Osteoblast (primary cell): ENCODE data around the gene LYRM2. TPM values are rescaled to one million over a fixed set of nuclear protein-coding genes. Genes with fewer than 3 reads are reported as not detected.

ENCODE experiments used
- DNase-seq: peaks from one replicate; pipeline ENCODE4 v3.0.0; 2011; ENCODE audit warnings: low spot score, mixed read lengths; ENCODE audit not compliant: insufficient read length; ENCODE audit errors: missing footprints
- H2AFZ ChIP-seq: 2 replicates; pipeline ENCODE4 v1.6.0; 2011; ENCODE audit warnings: mild to moderate bottlenecking, low read length
- H3K27ac ChIP-seq: 2 replicates; pipeline ENCODE4 v1.5.1; 2011; ENCODE audit warnings: mild to moderate bottlenecking, low read depth, low read length, moderate library complexity
- H3K27me3 ChIP-seq: 2 replicates; pipeline ENCODE4 v1.6.0; 2012; ENCODE audit warnings: mild to moderate bottlenecking, control low read depth, inconsistent platforms, low read length, moderate library complexity; ENCODE audit not compliant: insufficient read depth
- H3K36me3 ChIP-seq: 2 replicates; pipeline ENCODE4 v1.5.1; 2011; ENCODE audit warnings: mild to moderate bottlenecking, low read length, control low read depth, moderate library complexity; ENCODE audit not compliant: insufficient read depth
- H3K4me1 ChIP-seq: 2 replicates; pipeline ENCODE4 v1.5.1; 2011; ENCODE audit warnings: mild to moderate bottlenecking, low read length, control low read depth, moderate library complexity; ENCODE audit not compliant: insufficient read depth
- H3K4me2 ChIP-seq: 2 replicates; pipeline ENCODE4 v1.6.0; 2011; ENCODE audit warnings: mild to moderate bottlenecking, low read length; ENCODE audit not compliant: insufficient read depth
- H3K4me3 ChIP-seq: fragments of 200-600 bp; sonication (generic); 3 replicates; pipeline ENCODE4 v1.5.1; 2012; ENCODE audit warnings: mild to moderate bottlenecking, low read length, inconsistent platforms; ENCODE audit not compliant: insufficient read depth
- H3K79me2 ChIP-seq: 2 replicates; pipeline ENCODE4 v1.6.0; 2012; ENCODE audit warnings: mild to moderate bottlenecking, low read length, control low read depth, inconsistent platforms; ENCODE audit not compliant: insufficient read depth
- H3K9me3 ChIP-seq: 2 replicates; pipeline ENCODE4 v1.5.1; 2011; ENCODE audit warnings: low read depth, low read length, control low read depth
- H4K20me1 ChIP-seq: 2 replicates; pipeline ENCODE4 v1.6.0; 2012; ENCODE audit warnings: mild to moderate bottlenecking, low read length, control low read depth; ENCODE audit not compliant: insufficient read depth
- total RNA-seq: library from RNA; depleted of rRNA; stranded (reverse); fragments of >200 nt; gene quantifications from 2 replicates; pipeline ENCODE4 v1.2.3, GENCODE V29; 2012
- TF ChIP-seq, protein P1 (sequence below): IDR thresholded peaks from 2 replicates; pipeline ENCODE4 v1.5.1; 2011; ENCODE audit warnings: mild to moderate bottlenecking, low read depth, low read length, moderate library complexity; ENCODE audit errors: extremely low read depth

Gene LYRM2
- total RNA-seq, 1 donor = 24.6 TPM

DNA sequence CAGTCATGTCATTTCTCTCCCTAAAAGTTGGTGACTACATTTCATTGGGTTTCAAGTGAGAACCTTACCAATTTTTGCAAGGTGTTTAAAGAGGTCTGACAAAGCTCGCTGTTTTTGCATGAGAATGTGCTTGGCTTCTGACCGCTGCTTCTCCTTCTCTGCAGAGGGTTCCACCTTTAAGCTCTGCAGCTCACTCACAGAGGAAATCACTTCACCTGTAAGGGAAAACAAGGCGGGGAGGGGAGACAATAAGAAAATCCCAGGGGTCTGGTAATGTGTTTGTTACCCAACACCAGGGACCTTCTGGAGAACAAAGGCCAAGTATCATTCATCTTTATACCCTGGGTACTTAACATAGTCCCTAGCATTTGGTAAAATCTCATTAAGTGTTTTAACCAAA lies 40.0 kb upstream of the LYRM2 start:
- Histone ChIP-seq H3K4me1 (no peaks in the 10 kb centered on the region), H3K4me2 (no peak overlapping the region), H3K79me2 (no peaks in the 10 kb centered on the region), H2AFZ (no peak overlapping the region), H3K9me3 (no peaks in the 10 kb centered on the region), H3K27ac (no peak overlapping the region), H3K36me3 (peaks cover 55% of the 10 kb centered on the region), H3K27me3 (no peaks in the 10 kb centered on the region), H3K4me3 (no peak overlapping the region), H4K20me1 (no peaks in the 10 kb centered on the region)
- TF ChIP-seq, protein P1, sequence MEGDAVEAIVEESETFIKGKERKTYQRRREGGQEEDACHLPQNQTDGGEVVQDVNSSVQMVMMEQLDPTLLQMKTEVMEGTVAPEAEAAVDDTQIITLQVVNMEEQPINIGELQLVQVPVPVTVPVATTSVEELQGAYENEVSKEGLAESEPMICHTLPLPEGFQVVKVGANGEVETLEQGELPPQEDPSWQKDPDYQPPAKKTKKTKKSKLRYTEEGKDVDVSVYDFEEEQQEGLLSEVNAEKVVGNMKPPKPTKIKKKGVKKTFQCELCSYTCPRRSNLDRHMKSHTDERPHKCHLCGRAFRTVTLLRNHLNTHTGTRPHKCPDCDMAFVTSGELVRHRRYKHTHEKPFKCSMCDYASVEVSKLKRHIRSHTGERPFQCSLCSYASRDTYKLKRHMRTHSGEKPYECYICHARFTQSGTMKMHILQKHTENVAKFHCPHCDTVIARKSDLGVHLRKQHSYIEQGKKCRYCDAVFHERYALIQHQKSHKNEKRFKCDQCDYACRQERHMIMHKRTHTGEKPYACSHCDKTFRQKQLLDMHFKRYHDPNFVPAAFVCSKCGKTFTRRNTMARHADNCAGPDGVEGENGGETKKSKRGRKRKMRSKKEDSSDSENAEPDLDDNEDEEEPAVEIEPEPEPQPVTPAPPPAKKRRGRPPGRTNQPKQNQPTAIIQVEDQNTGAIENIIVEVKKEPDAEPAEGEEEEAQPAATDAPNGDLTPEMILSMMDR = no peak
- DNase-seq = no peak

DNA sequence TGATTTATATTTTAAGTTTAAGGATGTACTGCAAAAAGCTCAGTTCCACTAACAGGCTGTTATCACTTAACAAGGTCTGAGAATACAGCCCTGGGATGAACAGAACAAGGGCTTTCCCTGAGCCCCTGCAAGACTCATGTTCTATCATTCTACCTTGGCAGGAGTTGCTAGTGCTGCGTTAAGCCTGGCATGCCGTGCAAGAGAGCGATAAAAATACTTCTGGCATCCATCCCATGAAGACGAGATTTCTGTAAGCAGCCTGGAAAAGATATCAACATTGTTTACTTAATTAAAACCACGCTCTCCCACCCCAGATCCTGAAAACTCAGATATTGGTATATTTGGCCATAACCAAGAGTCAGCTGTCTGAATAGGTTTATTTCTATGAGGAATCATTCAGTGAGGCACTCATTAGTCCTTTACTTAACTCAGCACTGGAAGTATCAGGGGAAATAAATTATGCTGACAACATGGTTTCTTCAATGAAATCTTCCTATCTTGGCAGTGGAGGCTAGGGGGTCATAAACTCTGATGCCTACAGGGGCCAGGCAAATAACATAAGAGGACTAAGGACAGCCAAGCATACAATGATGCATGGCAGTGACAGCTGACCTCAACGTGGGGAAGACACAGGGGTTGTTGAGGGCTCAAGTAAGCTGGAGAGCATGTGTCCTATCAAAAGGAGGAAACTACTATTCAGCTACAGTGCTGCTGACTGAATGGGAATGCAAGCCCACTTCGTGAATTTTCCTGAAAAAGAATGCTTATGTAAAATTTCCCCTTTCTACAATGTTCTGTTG lies 37.6 kb upstream of the LYRM2 start:
- Histone ChIP-seq H3K4me1 (no peaks in the 10 kb centered on the region), H2AFZ (no peak overlapping the region), H3K27me3 (no peaks in the 10 kb centered on the region), H3K4me2 (no peak overlapping the region), H3K79me2 (no peaks in the 10 kb centered on the region), H3K9me3 (no peaks in the 10 kb centered on the region), H4K20me1 (no peaks in the 10 kb centered on the region), H3K36me3 (peaks cover 70% of the 10 kb centered on the region), H3K27ac (no peak overlapping the region), H3K4me3 (no peak overlapping the region)
- TF ChIP-seq, protein P1 = no peak
- no peak for DNase-seq

- peaks cover 54% of the 10 kb centered on the region for H3K36me3 ChIP-seq
Measured at GRCh38 chr6:89670935-89671565, 32.5 kb upstream of the LYRM2 start.

DNA sequence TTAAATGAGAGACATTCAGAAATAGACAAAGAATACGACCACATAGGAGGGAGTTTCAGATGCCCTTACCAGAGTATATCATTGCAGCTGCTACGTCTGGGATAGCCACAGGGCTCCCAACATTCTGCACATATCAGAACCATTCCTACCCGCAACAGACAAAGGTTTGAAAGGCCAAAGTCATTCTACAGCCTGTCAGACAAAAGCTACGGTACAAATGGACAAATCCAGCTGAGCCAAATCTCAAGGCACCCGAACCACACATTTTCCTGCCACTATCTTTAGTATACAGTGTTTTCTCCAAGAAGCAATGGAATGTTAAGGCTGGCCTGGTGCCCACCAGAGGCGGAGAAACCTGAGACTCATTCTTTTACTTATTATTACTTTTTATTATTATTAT lies 30.5 kb upstream of the LYRM2 start:
- Histone ChIP-seq H3K4me1 (no peaks in the 10 kb centered on the region), H3K36me3 (peaks cover 42% of the 10 kb centered on the region)

More at GRCh38 chr6:89670935-89671565, 32.5 kb upstream of the LYRM2 start:
- Histone ChIP-seq H2AFZ (no peak overlapping the region), H3K9me3 (no peaks in the 10 kb centered on the region), H3K4me2 (no peak overlapping the region), H3K79me2 (no peaks in the 10 kb centered on the region), H3K4me1 (no peaks in the 10 kb centered on the region), H3K4me3 (no peak overlapping the region), H4K20me1 (no peaks in the 10 kb centered on the region), H3K27me3 (no peaks in the 10 kb centered on the region), H3K27ac (no peak overlapping the region)
- DNase-seq = no peak
- TF ChIP-seq, protein P1 = no peak

More for the DNA sequence above, 30.5 kb upstream of the LYRM2 start:
- Histone ChIP-seq H3K27me3 (no peaks in the 10 kb centered on the region), H3K9me3 (no peaks in the 10 kb centered on the region), H2AFZ (no peak overlapping the region), H3K79me2 (no peaks in the 10 kb centered on the region), H4K20me1 (no peaks in the 10 kb centered on the region), H3K27ac (no peak overlapping the region), H3K4me3 (no peak overlapping the region), H3K4me2 (no peak overlapping the region)
- TF ChIP-seq, protein P1 = no peak
- DNase-seq = no peak
